BLaER1 treated with 17β-estradiol and CSF1 and Interleukin-3, amounts not matched to agents 10 nM and 100 nM (cell line): ENCODE measurements around the gene PCDHGB3.
"Not testable (repeated sequence)": the region's sequence is repeated elsewhere in the genome, so short reads cannot be mapped to it uniquely, and the experiment has no call there.

Source experiments
- H3K27ac ChIP-seq, 11 experiments: shearing (Covaris generic); formaldehyde crosslinking; 2 replicates each; pipeline ENCODE4 v1.8.1; 2022
- H3K27me3 ChIP-seq, 11 experiments: shearing (Covaris generic); formaldehyde crosslinking; 2 replicates each; pipeline ENCODE4 v1.8.1; 2022
- H3K36me3 ChIP-seq, 11 experiments: shearing (Covaris generic); formaldehyde crosslinking; 2 replicates each; pipeline ENCODE4 v1.8.1; 2022
- H3K4me1 ChIP-seq, 10 experiments: shearing (Covaris generic); formaldehyde crosslinking; 2 replicates each; pipeline ENCODE4 v1.8.1; 2022
- H3K4me2 ChIP-seq, 11 experiments: shearing (Covaris generic); formaldehyde crosslinking; 2 replicates each; pipeline ENCODE4 v1.8.1; 2022
- H3K4me3 ChIP-seq, 10 experiments: shearing (Covaris generic); formaldehyde crosslinking; 2 replicates each; pipeline ENCODE4 v1.8.1; 2022
- H3K9ac ChIP-seq, 11 experiments: shearing (Covaris generic); formaldehyde crosslinking; 2 replicates each; pipeline ENCODE4 v1.8.1; 2022
- H3K9me3 ChIP-seq, 11 experiments: shearing (Covaris generic); formaldehyde crosslinking; replicated peaks in 1 of 11; 2 replicates each; pipeline ENCODE4 v1.8.1; 2022
- H4K20me1 ChIP-seq, 11 experiments: shearing (Covaris generic); formaldehyde crosslinking; 2 replicates each; pipeline ENCODE4 v1.8.1; 2022
- Cebpa-rat ChIP-seq, 11 experiments: shearing (Covaris generic); IDR thresholded peaks; 2 replicates each; pipeline ENCODE4 v1.8.1; 2022

The PCDHGB3 gene

DNA sequence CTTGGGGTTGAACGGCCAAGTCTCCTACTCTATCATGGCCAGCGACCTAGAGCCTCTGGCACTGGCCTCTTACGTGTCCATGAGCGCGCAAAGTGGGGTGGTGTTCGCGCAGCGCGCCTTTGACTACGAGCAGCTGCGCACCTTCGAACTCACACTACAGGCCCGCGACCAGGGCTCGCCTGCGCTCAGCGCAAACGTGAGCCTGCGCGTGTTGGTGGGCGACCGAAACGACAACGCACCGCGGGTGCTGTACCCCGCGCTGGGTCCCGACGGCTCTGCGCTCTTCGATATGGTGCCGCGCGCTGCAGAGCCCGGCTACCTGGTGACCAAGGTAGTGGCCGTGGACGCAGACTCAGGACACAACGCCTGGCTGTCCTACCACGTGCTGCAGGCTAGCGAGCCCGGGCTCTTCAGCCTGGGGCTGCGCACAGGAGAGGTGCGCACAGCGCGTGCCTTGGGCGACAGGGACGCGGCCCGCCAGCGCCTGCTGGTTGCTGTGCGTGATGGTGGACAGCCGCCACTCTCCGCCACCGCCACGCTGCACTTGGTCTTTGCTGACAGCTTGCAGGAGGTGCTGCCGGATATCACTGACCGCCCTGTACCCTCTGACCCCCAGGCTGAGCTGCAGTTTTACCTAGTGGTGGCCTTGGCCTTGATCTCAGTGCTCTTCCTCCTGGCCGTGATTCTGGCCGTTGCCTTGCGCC is 29.7 kb downstream of the PCDHGB3 start:
- Histone ChIP-seq H3K27ac (no peak overlapping the region), H3K9me3 (peaks cover 47 to 81% (median 59%) of the 10 kb centered on the region in 11 experiments), H4K20me1 (no peaks in the 10 kb centered on the region), H3K4me1 (no peaks in the 10 kb centered on the region), H3K27me3 (no peaks in the 10 kb centered on the region), H3K4me2 (no peak overlapping the region), H3K4me3 (0 out of 20 replicates have a peak overlapping the region, but pooled peaks of 1 of the 10 experiments have one; percentile 7), H3K9ac (no peak overlapping the region), H3K36me3 (no peaks in the 10 kb centered on the region)
- no peak for TF ChIP-seq Cebpa-rat (IDR thresholded peaks at IDR 0.05)

DNA sequence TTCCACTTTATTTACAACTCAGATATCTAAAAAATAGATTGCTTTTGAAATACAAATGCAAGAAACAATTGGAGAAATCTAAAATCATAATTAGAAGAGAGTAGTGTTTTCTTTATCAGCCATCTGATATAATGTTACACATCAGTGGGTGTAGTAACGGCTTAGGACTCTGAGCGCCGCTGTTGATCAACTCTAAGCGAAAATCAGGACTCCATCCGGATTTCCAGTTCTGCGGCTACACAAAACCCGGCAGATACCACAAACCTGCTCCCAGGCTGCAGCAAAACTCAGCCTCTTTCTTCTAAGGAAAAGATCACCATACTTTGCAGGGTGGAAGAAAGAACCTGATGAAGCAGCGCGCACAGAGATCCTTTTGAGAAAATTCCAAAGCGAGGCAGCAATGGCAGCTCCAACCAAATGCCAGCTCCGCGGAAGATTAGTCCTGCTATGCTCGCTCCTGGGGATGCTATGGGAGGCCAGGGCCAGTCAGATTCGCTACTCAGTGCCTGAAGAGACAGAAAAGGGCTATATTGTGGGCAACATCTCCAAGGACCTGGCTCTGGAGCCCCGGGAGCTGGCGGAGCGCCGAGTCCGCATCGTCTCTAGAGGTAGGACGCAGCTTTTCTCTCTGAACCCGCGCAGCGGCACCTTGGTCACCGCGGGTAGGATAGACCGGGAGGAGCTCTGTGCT is 32.7 kb downstream of the PCDHGB3 start, which contains the start of gene PCDHGA9:
Gene PCDHGA9, plus strand, starts transcription at position 226 of the 691 bp plus-strand sequence. Its CDS starts 175 bp downstream, at position 401.
- no peak for TF ChIP-seq Cebpa-rat (IDR thresholded peaks at IDR 0.05)
- Histone ChIP-seq H3K27ac (no peak within 1 kb of the TSS), H3K27me3 (no peaks in the 10 kb centered on the region), H3K9ac (no peak within 1 kb of the TSS), H3K9me3 (peaks cover 37 to 66% (median 49%) of the 10 kb centered on the region in 11 experiments), H3K4me2 (no peak within 1 kb of the TSS), H4K20me1 (no peaks in the 10 kb centered on the region), H3K4me3 (no peak within 1 kb of the TSS), H3K4me1 (no peaks in the 10 kb centered on the region), H3K36me3 (no peaks in the 10 kb centered on the region)

- H3K9ac ChIP-seq = no peak overlapping the region
- H3K4me2 ChIP-seq = no peak overlapping the region
- no peaks in the 10 kb centered on the region for H3K27me3 ChIP-seq
- no peak for TF ChIP-seq Cebpa-rat (IDR thresholded peaks at IDR 0.05)
- no peaks in the 10 kb centered on the region for H3K36me3 ChIP-seq
- no peak overlapping the region for H3K27ac ChIP-seq
- no peaks in the 10 kb centered on the region for H4K20me1 ChIP-seq
- H3K4me1 ChIP-seq = no peaks in the 10 kb centered on the region
- H3K4me3 ChIP-seq = no peak overlapping the region
- peaks cover 40 to 66% (median 53%) of the 10 kb centered on the region in 11 experiments for H3K9me3 ChIP-seq
Measured at GRCh38 chr5:141403387-141403786, 33.3 kb downstream of the PCDHGB3 start.

- H3K4me1 ChIP-seq, H4K20me1 ChIP-seq, H3K27ac ChIP-seq, H3K4me3 ChIP-seq, H3K9ac ChIP-seq, H3K36me3 ChIP-seq, H3K4me2 ChIP-seq, H3K27me3 ChIP-seq: not testable (repeated sequence)
- peaks cover 36 to 60% (median 42%) of the 10 kb centered on the region in 11 experiments for H3K9me3 ChIP-seq
Measured at GRCh38 chr5:141407790-141408505, 37.9 kb downstream of the PCDHGB3 start, which contains the start of gene PCDHGB6. Gene PCDHGB6 (plus strand): TSS chr5:141408021. CDS start chr5:141408203, 182 bp downstream.

- no peak overlapping the region for H3K27ac ChIP-seq
- H3K4me2 ChIP-seq = no peak overlapping the region
- no peaks in the 10 kb centered on the region for H4K20me1 ChIP-seq
- no peak overlapping the region for H3K9ac ChIP-seq
- TF ChIP-seq Cebpa-rat (IDR thresholded peaks at IDR 0.05) = no peak
- H3K4me1 ChIP-seq = peaks cover 0 to 6% (median 4%) of the 10 kb centered on the region in 10 experiments; a peak in 6 of 20 replicates
- peak overlapping the region in 1 of 10 experiments; percentile 19; a peak in 1 of 20 replicates for H3K4me3 ChIP-seq
- peaks cover 0 to 8% (median 0%) of the 10 kb centered on the region in 11 experiments; a peak in 1 of 22 replicates for H3K36me3 ChIP-seq
- H3K27me3 ChIP-seq = peaks cover 13 to 19% (median 17%) of the 10 kb centered on the region in 11 experiments
- peaks cover 38 to 57% (median 46%) of the 10 kb centered on the region in 11 experiments for H3K9me3 ChIP-seq
Measured at GRCh38 chr5:141409598-141410306, 39.7 kb downstream of the PCDHGB3 start.

DNA sequence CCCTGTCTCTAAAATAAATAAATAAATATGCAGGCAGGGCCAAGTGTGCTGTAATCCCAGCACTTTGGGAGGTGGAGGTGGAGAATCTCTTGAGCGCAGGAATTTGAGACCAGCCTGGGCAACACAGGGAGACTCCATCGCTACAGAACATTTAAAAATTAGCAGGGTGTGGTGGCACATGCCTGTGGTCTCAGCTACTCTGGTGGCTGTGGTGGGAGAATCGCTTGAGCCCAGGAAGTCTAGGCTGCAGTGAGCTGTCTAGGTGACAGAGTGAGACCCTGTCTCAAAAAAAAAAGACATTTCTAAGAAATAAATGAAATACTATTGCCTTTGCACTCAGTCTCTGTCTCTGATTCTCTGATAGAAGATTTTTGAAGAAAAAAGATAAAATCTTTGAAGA is 41.5 kb downstream of the PCDHGB3 start:
- H3K4me2 ChIP-seq = no peak overlapping the region
- H3K36me3 ChIP-seq = peaks cover 0 to 8% (median 0%) of the 10 kb centered on the region in 11 experiments; a peak in 1 of 22 replicates
- peaks cover 16 to 33% (median 23%) of the 10 kb centered on the region in 11 experiments for H3K27me3 ChIP-seq
- H3K27ac ChIP-seq = no peak overlapping the region
- H3K4me1 ChIP-seq = peaks cover 0 to 21% (median 10%) of the 10 kb centered on the region in 10 experiments; a peak in 14 of 20 replicates
- no peak overlapping the region for H3K4me3 ChIP-seq
- peaks cover 41 to 56% (median 49%) of the 10 kb centered on the region in 11 experiments for H3K9me3 ChIP-seq
- H4K20me1 ChIP-seq = no peaks in the 10 kb centered on the region
- no peak overlapping the region for H3K9ac ChIP-seq
- TF ChIP-seq Cebpa-rat (IDR thresholded peaks at IDR 0.05) = no peak

- Histone ChIP-seq H3K36me3 (peaks cover 0 to 8% (median 0%) of the 10 kb centered on the region in 11 experiments; a peak in 1 of 22 replicates), H3K4me2 (peak within 1 kb of the TSS; percentile 62 to 85 (median 76)), H3K27me3 (peaks cover 16 to 38% (median 24%) of the 10 kb centered on the region in 11 experiments), H4K20me1 (no peaks in the 10 kb centered on the region), H3K27ac (no peak within 1 kb of the TSS), H3K9ac (peak within 1 kb of the TSS; percentile 41 to 72 (median 59); a peak in 20 of 22 replicates), H3K9me3 (peaks cover 46 to 57% (median 49%) of the 10 kb centered on the region in 11 experiments), H3K4me1 (peaks cover 0 to 21% (median 10%) of the 10 kb centered on the region in 10 experiments; a peak in 14 of 20 replicates), H3K4me3 (peak within 1 kb of the TSS; percentile 53 to 69 (median 60))
- no peak for TF ChIP-seq Cebpa-rat (IDR thresholded peaks at IDR 0.05)
Measured at GRCh38 chr5:141412854-141413539, 43.0 kb downstream of the PCDHGB3 start, which contains the start of gene PCDHGA10. Gene PCDHGA10 (plus strand): TSS chr5:141412987. CDS start chr5:141413176, 189 bp downstream.
